Amniotic epithelial cell (primary cell): ENCODE results near the gene USP11.

Source experiments
- DNase-seq: peaks from one replicate; pipeline ENCODE4 v3.0.0-alpha.2; 2010; ENCODE audit warnings: low read depth

Gene USP11

GRCh38 chrX:47224896-47225290 lies 7.9 kb upstream of the USP11 start:
- no peak for DNase-seq

- no peak for DNase-seq
These were observed 6.7 kb upstream of the USP11 start for GRCh38 chrX:47226071-47226470.

GRCh38 chrX:47226531-47227333 lies 6.1 kb upstream of the USP11 start:
- DNase-seq: no peak

- no peak for DNase-seq
These were observed 5.5 kb upstream of the USP11 start for GRCh38 chrX:47227334-47227583.

- DNase-seq: no peak
These were observed 4.1 kb upstream of the USP11 start for GRCh38 chrX:47228550-47229270.

GRCh38 chrX:47229427-47229826 lies 3.4 kb upstream of the USP11 start:
- no peak for DNase-seq

GRCh38 chrX:47230136-47230868 lies 2.5 kb upstream of the USP11 start:
- DNase-seq: no peak

GRCh38 chrX:47231167-47231566 lies 1.6 kb upstream of the USP11 start:
- no peak for DNase-seq

- no peak for DNase-seq
These were observed 509 bp upstream of the USP11 start for GRCh38 chrX:47232197-47232802.

GRCh38 chrX:47233333-47234113 lies 714 bp downstream of the USP11 start:
- DNase-seq: peak; percentile 97

- DNase-seq: peak; percentile 26
These were observed 1.8 kb downstream of the USP11 start for GRCh38 chrX:47234583-47234982.

GRCh38 chrX:47235691-47236103 lies 2.9 kb downstream of the USP11 start:
- peak; percentile 91 for DNase-seq

- DNase-seq: no peak
These were observed 6.4 kb downstream of the USP11 start for GRCh38 chrX:47239199-47239598.

- DNase-seq: no peak
These were observed 7.2 kb downstream of the USP11 start for GRCh38 chrX:47239898-47240545.

- DNase-seq: no peak
These were observed 7.8 kb downstream of the USP11 start for GRCh38 chrX:47240619-47241018.

- no peak for DNase-seq
These were observed 8.6 kb downstream of the USP11 start for GRCh38 chrX:47241201-47242011.

GRCh38 chrX:47242321-47242720 lies 9.5 kb downstream of the USP11 start:
- no peak for DNase-seq

- DNase-seq: no peak
These were observed 10.5 kb downstream of the USP11 start for GRCh38 chrX:47243351-47243750.

GRCh38 chrX:47244676-47245075 lies 11.9 kb downstream of the USP11 start:
- no peak for DNase-seq

GRCh38 chrX:47245156-47245555 lies 12.3 kb downstream of the USP11 start:
- no peak for DNase-seq
